HG03159 (cell line): ENCODE data around the gene MUC13.

Source experiments
- ATAC-seq: cut with Tn5 transposase; IDR thresholded peaks from one replicate; pipeline ENCODE4 v1.9.1; 2021; ENCODE audit warnings: mild to moderate bottlenecking, moderate library complexity; ENCODE audit not compliant: unreplicated experiment

Gene MUC13

DNA sequence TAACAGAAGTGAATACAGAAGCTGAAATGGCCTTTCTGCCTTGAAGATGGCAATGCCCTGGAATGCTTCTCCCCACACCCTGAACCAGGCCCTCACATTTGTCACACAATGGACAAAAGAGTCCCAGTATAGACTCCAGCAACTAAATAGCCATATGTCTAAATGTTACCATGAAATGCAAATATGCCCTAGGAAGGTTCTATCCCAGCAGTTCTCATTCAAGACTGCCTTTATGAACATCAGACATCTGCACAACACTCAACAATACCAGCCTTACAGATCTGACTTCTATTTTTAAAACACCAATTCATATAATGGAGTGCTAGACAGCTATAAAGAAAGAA lies 55.2 kb downstream of the MUC13 start:
- no peak for ATAC-seq

DNA sequence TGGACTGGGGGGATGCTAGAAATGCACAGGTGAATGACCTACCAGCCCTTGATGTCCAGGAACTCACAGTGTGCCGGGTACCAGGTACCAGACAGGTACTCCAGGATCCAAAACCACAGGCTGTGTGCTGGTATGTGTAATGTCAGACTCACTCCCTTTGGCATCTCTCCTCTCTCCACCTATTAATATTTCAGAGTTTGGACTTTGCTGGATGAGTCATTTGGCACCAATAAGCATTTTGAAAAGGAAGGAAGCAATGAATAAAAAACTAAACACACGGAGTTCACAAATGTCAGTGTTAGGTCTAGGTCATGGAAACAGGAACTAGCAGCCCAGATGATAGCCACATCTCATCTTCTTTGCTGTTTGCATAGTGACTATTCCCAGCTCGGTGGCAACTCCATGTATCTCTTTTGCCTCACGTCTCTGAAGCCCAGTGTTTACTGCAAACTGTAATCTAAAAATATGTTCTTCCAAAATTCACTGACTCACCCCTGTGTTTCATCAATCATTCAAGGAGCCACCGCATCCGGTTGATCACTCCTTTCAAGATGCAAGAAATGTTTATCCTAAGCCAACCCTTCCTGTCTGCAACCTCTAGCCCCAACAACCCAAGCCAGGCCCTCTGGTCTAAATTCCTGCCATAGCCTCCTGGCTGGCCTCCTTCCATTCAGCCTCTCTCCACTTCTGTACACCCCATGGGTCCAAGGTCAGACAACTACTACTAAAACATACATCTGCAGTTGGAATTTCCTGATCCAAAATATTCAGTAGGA lies 55.8 kb downstream of the MUC13 start:
- no peak for ATAC-seq

DNA sequence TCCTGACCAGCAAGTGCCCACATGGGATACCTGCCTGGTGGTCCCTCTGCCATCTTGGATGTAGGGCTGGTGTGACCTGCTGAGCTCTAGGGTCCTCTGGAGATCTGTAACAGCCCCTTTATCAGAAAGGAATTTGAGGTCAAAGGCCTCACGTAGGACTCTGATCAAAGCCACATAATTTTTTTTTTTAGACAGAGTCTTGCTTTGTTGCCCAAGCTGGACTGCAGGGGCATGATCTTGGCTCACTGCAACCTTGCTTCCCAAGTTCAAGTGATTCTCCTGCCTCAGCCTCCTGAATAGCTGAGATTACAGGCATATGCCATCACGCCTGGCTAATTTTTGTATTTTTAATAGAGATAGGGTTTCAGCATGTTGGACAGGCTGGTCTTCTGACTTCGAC lies 56.9 kb downstream of the MUC13 start:
- ATAC-seq: no peak

DNA sequence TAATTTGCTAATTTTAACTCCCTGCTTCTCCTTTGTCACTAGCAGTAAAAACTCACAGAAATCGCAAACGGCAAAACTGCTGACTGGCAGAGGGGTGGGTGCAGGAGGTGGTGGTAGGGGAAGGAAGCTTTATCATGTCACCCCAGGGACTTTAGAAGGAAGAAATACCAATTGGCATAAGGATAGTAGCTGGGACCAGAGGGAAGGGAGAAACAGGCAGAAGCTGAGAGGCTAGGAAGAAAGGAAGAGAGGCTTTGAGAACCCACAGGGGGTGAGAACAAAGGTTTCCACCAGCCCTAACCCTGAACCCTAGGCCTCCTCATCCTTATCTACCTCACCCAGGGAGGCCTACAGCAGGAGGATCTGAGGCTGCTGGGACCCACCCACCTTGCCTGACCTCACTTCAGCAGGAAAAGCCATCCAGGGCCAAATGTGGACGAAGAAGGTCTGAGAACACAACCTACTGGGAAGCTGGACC lies 58.1 kb downstream of the MUC13 start:
- no peak for ATAC-seq

DNA sequence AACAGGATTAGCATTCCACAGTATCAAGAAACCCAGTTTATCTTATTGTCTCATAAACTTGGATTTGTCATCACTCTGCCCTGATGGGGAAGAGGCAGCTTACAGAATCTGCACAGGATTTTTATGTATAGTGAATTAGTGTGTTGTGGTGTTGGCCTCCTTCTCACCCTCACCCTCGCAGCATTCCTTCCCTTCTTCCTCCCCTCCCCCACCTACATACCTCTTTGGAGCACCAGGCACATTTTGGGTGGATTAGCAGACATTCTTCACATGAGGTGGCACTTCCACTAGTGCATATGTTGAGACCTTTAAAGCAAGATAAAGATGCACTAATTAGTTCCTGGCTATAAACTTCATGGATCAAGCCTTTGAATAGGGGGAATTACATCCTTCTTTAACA lies 61.3 kb downstream of the MUC13 start:
- ATAC-seq: no peak

DNA sequence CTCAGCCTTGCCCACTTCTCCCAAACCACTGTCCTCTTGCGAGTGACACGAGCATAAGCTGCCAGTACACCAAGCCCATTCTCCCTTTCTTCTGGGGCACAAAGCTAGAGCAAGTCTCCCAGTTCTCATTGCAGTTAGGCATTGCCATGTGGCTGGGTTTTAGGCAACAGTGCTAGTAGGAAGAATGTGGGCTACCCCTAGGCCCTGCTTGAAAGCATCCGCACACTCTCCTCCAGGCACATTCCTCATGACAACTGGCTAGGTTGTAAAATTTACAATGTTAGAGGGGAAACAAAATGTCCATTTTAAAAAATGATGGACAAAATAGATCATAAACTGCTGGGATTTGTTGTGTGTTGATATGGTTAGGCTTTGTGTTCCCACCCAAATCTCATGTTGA lies 67.0 kb downstream of the MUC13 start:
- no peak for ATAC-seq

DNA sequence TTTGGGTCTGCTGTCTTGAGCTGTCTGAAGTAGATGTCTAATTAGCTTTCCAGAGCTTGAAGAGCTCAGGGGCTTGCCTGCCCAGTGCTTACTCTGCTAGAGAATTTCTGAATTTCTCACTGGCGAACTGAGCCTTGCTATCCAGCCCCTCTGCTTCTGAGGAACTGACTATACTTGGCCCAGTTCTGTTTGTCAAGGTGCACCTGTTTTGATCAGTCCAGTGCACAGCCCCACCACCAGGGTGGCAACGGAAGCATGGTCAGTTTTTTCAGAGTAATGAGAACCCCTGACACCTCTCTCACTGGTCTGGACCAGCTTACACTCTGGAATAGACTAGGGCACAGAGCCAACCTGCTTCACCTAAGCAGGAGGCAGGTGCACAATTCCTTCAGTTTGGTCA lies 72.5 kb downstream of the MUC13 start:
- no peak for ATAC-seq

DNA sequence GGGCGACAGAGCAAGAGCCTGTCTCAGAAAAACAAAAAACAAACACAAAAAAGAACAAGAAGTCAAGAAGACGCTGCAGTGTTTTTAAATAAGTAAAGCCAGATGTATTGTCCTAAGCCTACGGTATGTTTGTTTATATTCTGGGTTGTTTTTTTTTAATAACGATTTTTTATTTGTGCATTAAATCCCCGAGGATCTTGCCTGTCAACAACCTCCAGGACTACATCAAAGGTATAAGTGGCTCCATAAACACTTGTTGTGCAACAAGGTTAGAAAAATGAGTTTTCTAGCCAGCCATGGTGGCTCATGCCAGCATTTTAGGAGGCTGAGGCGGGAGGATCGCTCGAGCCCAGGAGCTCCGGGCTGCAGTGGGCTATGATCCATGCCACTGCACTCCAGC lies 73.5 kb downstream of the MUC13 start:
- no peak for ATAC-seq

DNA sequence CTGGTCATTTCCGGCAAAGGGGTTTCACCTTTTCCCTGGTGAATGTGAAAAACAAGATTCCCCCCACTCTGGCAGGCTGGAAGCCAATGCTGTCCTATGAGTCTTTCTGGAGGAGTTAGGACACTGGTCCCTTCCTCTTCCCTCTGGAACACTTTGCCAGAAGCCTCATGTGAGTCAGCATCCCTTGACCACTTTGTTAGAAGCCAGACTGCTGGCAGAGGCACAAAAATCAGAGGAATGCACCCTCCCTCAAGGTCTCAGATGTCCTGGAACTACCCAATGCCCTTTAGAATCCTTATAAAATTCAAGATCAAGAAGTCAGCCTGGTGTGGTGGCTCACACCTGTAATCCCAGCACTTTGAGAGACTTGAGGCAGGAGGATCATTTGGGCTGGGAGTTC lies 74.0 kb downstream of the MUC13 start:
- no peak for ATAC-seq

DNA sequence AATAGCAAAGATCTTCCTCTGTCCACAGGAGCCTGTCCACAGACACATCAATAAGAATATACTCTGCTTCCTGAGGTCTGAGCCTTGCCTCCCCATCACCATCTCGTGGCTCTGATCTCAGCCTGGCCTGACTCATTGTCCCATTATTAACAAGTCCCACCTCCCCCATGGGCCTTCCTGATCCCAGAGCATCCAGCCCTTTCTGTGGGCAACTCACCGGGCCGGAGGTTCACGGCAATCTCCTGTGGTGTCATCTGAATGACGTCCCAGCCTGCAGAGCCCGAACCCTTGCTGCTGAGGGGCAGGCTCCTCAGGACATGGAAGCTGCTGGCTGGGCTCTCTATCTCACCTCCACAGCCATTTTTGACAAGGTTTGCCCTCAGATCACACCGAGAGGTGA lies 75.5 kb downstream of the MUC13 start:
- no peak for ATAC-seq

DNA sequence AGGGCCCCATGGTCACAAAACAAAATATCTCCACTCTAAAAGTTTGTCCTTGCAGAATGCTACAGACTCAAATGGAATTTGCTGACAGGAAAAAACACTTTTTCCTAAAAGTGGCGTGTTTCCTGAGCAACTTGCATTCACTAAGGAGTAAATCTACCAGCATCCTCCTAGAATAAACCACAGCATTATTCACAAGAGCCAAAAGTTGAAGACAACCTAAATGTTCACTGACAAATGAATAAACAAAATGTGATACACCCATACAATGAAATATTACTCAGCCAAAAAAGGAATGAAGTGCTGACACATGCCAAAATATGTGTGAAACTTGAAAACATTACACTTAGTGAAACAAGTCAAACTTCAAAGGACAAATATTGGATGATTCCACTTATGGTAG lies 76.3 kb downstream of the MUC13 start:
- no peak for ATAC-seq

DNA sequence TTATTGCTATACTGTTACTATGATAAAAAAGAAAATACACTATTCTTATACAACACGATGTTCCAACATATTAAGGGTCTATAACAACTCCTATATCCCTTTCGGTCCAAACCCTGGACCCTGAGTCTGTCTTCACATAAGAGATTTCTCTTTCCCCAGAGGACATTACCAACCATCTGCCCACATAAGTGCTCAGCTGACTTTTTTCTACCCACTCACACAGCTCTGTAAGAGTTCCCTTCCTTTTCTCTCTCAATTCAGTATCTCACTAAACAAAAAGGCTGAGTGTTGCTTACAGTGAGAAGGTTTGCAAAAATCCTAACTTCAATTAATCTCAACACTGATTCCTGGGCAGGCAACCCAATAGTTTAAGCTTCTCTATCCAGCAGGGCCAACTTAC lies 77.9 kb downstream of the MUC13 start:
- no peak for ATAC-seq
